Activated T-cell treated with anti-CD3 and anti-CD28 coated beads for 4 hours (primary cell): ENCODE data around the gene TFG.
"Not testable (repeated sequence)": the region's sequence is repeated elsewhere in the genome, so short reads cannot be mapped to it uniquely, and the experiment has no call there.

Experiments used
- DNase-seq: peaks from one replicate; pipeline ENCODE4 v3.0.0-alpha.2; 2020

Gene TFG

GRCh38 chr3:100708989-100709841 is at the start of gene TFG:
Gene TFG, plus strand, starts transcription at chr3:100709494. Its CDS starts 4,192 bp downstream, at chr3:100713686.
- DNase-seq = peak; percentile 94

DNA sequence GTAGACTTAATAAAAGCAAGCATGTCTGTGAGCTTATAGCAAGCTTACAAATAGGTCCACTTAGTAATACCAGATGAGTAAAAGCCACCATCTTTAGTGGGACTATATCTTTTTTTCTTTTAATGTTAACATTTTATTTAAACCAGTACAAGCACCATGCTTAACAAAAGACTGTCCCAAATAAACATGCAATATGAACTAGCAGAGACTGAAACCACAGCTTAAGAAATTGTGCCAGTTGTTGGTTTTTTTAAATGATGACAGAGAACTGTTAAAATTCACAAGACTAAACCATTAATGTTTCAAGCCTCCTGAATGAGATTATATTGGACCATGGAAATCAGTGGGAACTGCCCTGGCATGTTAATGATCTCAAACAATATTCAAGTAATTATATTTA is 48.0 kb upstream of the TFG start:
- DNase-seq = not testable (repeated sequence)

DNA sequence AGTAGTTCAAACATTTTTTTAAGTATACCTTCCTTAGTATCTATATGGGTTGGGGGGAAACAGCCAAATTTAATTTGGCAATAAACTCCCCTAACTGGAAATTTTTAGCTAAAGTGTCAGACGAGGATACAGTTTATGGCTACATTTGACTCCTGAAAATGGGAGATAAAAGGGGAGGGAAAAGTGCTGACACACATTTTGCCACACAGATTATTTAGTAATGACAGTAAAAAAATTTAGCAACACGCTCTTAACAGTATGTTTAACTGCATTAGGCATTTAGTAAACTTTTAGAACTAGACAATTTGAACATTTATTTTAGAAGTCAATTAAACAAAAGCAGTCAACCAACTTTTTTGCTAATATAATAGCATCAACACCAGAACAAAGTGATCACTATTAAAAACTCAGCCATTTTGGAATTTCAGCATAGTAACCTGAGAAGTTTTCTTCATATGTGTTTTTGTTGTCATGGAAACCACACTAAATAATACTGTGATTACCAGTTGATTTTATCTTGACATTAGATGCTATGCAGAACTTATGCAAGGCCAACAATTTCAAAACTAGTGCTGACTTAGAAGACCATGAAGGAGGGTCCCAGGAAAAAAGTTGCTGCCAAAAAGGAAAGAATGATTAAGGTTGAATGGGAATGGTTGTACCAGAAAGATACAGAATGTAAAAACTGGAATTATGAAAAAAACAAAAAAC is 47.0 kb upstream of the TFG start:
- no peak for DNase-seq

- peak; percentile 5 for DNase-seq
Measured at GRCh38 chr3:100665230-100665629, 44.1 kb upstream of the TFG start.

GRCh38 chr3:100666699-100667098 is 42.6 kb upstream of the TFG start:
- DNase-seq = not testable (repeated sequence)

GRCh38 chr3:100667316-100667715 is 42.0 kb upstream of the TFG start:
- DNase-seq = not testable (repeated sequence)

DNA sequence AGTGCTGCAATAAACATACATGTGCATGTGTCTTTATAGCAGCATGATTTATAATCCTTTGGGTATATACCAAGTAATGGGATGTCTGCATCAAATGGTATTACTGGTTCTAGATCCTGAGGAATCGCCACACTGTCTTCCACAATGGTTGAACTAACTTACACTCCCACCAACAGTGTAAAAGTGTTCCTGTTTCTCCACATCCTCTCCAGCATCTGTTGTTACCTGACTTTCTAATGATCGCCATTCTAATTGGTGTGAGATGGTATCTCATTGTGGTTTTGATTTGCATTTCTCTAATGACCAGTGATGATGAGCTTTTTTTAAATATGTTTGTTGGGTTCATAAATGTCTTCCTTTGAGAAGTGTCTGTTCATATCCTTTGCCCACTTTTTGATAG is 38.3 kb upstream of the TFG start:
- not testable (repeated sequence) for DNase-seq

GRCh38 chr3:100681496-100681895 is 27.8 kb upstream of the TFG start:
- DNase-seq = no peak

- no peak for DNase-seq
Measured at GRCh38 chr3:100682056-100682853, 27.0 kb upstream of the TFG start.

DNA sequence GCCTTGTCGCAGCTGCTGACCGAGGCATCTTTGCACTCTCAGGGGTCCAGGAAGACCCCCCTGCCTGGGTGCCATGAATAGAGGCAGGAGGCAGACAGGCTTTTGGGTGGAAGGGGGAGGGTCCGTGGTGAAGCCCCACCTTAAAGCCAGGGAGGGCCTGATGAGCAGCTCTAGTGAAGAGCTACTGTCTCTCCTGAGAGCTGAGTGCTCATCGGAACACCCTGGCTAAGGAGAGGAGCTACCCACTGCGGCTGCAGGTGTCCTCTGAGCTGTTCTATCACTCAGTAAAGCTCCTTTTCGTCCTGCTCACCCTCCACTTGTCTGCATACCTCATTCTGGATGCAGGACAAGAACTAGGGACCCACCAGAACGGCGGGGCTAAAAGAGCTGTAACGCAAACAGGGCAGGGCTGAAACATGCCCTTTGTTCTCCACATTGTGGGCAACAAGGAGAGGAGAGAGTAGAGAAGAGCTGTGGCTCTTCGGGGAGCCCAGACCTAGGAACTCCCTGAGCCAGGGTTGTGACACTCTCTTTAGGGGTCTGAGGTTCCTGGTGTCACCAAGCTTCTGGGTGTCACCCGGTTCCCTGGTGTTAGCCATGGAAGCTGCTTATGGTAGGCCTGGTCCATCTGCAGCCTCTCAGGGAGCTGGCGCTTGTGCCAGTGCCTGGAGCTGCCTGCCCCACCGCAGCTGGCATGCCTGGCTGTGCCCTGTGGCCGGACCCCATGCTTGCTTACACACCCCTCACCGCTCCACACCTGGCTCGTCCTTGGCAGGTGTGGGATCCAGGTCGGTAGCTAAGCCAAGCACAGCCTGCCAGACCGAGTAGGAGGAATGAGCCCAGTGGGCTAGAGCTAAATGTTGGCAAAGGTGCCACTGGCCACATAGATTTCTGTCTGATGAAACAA is 26.2 kb upstream of the TFG start:
- no peak for DNase-seq

- no peak for DNase-seq
Measured at GRCh38 chr3:100693225-100693624, 16.1 kb upstream of the TFG start.

GRCh38 chr3:100695696-100696095 is 13.6 kb upstream of the TFG start:
- DNase-seq = no peak

DNA sequence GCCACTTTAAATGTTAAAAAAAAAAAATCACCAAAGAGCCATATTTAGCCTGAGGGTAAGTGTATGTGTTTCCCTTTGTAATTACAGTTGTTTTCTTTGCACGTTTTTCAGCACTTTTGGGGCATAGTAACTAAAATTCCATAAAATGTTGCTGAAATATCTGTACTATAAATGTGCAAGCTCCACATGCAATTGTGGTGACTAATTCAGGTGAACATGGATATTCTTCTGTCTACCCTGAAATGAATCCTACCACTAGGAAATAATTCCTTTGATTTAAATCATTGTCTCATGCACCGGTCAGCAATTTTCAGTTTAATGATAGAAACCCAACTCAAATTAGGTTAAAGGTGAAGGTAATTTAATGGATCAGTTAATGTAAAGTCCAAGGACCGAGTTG is 13.1 kb upstream of the TFG start:
- no peak for DNase-seq

- no peak for DNase-seq
Measured at GRCh38 chr3:100697172-100697571, 12.1 kb upstream of the TFG start.

DNA sequence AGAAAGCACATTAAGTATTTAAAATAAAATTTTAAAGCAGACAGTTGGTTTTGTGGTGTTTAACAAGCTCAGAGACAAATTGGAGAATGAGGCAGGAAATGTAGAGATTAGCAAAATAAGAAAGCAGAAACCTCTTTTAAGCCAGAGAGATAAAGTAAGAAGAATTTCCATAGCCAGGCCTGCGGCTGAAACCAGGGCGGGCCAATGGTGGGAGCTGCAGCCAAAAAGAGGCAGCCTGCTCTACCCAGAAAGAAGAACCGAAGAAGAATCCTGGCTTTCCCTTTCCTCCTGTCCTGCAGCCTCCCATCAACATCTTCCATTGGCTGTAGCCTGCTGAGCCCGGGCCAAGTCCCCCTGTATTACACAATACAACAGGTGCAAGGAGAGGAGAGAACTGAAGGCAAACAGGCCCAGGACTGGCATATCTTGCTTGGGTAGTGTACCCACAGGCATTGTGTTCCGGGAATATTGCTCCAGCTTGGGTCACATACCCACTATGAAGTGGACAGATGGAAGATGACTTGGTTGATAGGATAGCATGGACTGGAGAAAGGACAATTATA is 11.5 kb upstream of the TFG start:
- no peak for DNase-seq

- DNase-seq = no peak
Measured at GRCh38 chr3:100698736-100699135, 10.6 kb upstream of the TFG start.

DNA sequence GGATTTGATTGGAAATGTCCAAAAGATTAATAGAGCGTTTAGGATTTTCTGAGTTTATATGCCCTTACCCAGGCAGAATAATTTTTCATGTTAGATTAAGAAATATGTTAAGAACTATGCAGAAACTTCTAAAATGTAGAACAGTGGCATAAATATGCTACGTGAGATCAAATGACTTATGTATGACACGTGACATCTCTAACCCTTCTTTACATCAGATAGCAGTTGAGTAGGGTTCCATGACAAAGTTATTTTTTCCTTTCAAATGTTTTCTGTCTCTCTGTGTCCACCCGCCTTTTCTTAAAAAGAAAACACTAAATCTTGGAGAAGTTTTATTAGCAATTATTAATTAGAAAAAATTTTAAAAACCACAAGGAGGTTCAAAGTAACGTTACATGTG is 8.6 kb upstream of the TFG start:
- no peak for DNase-seq

DNA sequence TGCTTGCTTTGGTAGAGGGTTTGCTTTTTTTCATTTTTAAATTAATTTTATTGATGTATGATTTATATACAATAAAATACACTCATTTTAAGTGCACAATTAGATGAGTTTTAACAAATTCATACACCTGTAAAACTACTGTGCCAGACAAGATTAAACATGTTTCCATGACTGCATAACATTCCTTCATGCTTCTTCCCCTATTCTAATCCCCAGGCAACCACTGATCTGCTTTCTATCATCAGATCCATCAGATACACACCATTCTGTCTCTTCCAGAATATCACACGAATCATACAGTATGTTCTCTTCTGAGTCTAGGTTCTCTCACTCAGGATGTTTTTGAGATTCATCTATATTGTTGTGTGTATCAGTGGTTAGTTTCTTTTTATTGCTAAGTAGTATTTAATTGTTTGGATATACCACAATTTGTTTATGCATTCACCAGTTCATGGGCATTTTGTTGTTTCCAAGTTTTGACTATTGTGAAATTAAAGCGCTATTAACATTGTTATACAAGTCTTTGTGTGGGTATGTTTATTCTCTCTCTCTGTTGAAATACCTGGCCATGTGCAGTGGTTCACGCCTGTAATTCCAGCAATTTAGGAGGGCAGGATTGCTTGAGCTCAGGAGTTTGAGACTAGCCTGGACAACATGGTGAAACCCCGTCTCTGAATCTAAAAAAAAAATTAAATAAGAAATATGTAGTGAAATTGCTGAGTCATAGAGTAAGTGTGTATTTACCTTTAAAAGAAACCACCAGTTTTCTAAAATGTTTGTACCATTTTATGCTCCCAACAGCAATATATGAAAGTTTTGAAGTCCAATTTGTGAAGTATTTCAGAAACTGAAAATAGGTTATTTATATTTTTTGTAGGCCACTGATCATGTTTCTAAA is 7.0 kb upstream of the TFG start:
- no peak for DNase-seq

DNA sequence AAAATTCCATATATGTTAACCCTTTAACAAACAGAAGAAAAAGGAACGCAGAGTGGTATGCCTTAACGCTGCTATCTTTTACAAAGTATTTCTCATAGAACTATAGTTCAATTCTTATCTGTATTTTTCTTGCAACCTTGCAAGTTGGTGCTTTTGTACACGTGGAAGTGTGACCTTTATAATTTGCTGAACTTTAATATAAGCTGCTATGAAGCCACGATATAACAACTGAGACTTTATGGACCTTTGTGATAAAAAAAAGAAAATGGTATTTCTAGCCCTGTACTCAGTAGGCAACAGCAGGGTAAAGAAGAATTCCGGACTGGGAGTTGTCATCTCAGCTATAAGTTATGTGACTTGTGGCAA is 6.3 kb upstream of the TFG start:
- DNase-seq = no peak

- no peak for DNase-seq
Measured at GRCh38 chr3:100703865-100704264, 5.4 kb upstream of the TFG start.

DNA sequence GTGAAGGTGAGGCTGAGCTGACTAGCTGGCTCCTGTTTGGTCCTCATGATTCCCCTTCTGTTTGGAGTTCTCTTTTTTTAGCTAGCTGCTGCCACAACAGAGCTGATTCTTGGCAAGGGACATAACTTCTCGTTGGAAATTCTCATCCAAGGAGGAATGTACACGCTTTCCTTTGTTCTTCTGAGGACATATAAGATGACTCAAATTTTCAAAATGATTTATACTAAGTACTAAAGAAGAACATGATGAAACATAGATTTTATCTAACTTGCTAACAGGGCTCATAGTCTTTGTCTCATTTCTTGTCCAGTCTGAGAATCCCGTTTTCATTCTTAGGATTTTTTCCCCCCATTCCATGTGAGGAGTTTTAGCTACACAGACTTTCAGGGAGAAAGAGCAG is 2.9 kb upstream of the TFG start:
- DNase-seq = no peak
